H1 (cell line): Measurements from ENCODE around the gene CASP12. TPM values are rescaled to one million over a fixed set of nuclear protein-coding genes. Genes with fewer than 3 reads are reported as not detected.

Experiments used
- CBX8 ChIP-seq: fragments of 300-800, 300-1000 bp; sonication (generic); IDR thresholded peaks from 2 replicates; pipeline ENCODE4 v1.7.1; 2016; ENCODE audit warnings: low read depth, low read length, borderline replicate concordance
- CTCF ChIP-seq, 3 experiments: IDR thresholded peaks; 1 replicate in 2 of 3; 2 replicates in 1 of 3; pipeline versions ENCODE4 v1.5.1 to v1.6.1; 2011; ENCODE audit warnings: low read length in 3 of 3, mild to moderate bottlenecking in 3 of 3, inconsistent platforms in 2 of 3, low read depth in 1 of 3, moderate library complexity in 1 of 3; ENCODE audit not compliant: insufficient read depth in 1 of 3; ENCODE audit errors: control extremely low read depth in 1 of 3
- EGR1 ChIP-seq: IDR thresholded peaks from 2 replicates; pipeline ENCODE4 v1.6.1; 2011; ENCODE audit warnings: low read depth, low read length, borderline replicate concordance
- EP300 ChIP-seq, 2 experiments: IDR thresholded peaks; 1 replicate in 1 of 2; 2 replicates in 1 of 2; pipeline ENCODE4 v1.6.1; 2011 to 2012; ENCODE audit warnings: low read depth in 2 of 2, low read length in 2 of 2, mild to moderate bottlenecking in 2 of 2, borderline replicate concordance in 1 of 2, inconsistent platforms in 1 of 2, moderate library complexity in 1 of 2
- GTF2F1 ChIP-seq: IDR thresholded peaks from 2 replicates; pipeline ENCODE4 v1.6.1; 2012; ENCODE audit warnings: low read depth, low read length, improper control_type of control experiment, borderline replicate concordance
- HDAC6 ChIP-seq: IDR thresholded peaks from one replicate; pipeline ENCODE4 v1.7.1; 2012; ENCODE audit warnings: low read depth, mild to moderate bottlenecking, inconsistent platforms, low read length, moderate library complexity
- SP2 ChIP-seq: IDR thresholded peaks from 2 replicates; pipeline ENCODE4 v1.6.1; 2012; ENCODE audit warnings: mild to moderate bottlenecking, low read length, inconsistent platforms
- polyA plus RNA-seq, 7 experiments: library from polyadenylated mRNA; depleted of rRNA in 3 of 7; stranded (reverse) in 5 of 7; unstranded in 2 of 7; fragments of >200 nt in 5 of 7; fragments of 200-250 nt in 2 of 7; gene quantifications; 1 replicate in 5 of 7; 2 replicates in 1 of 7; 4 replicates in 1 of 7; pipeline versions ENCODE4 v1.2.1 to v1.2.3, GENCODE V29; 2011 to 2013; ENCODE audit warnings: missing spikeins in 2 of 7, mixed read lengths in 2 of 7
- small RNA-seq: library from polyadenylated mRNA; stranded (forward); fragments of <200 nt; extraction: miRNeasy Mini kit (QIAGEN cat#:217004); gene quantifications from one replicate; pipeline ENCODE3, GENCODE V24; 2013; ENCODE audit not compliant: insufficient read depth
- total RNA-seq: library from RNA; stranded (reverse); fragmentation: NEBNext Ultra II Directional; extraction: Animal tissue kit (Norgen Biotek cat#: 25700); gene quantifications from 2 replicates; pipeline ENCODE4 v1.2.1, GENCODE V29; 2021

Gene CASP12
- total and polyA plus RNA-seq, 2 of the 8 experiments (the other 6 are each of a cell fraction or from before 2014, with no cell fraction given) = not detected

GRCh38 chr11:104836691-104837090 lies 61.6 kb downstream of the CASP12 start (continued):
- TF ChIP-seq EP300 (IDR thresholded peaks at IDR 0.05; ENCODE audit: borderline replicate concordance in 1 of 2, low read depth in 2 of 2, low read length in 2 of 2) (no peak), SP2 (no peak), EGR1 (no peak), HDAC6 (no peak), CBX8 (no peak), GTF2F1 (no peak), CTCF (IDR thresholded peaks at IDR 0.05; ENCODE audit: control extremely low read depth in 1 of 3, insufficient read depth in 1 of 3, low read depth in 1 of 3, low read length in 3 of 3) (no peak)

Small RNAs within 50 kb of the gene (small RNA-seq; reads per million reads assigned to genes)
- not detected for gene AP002004.1

Other genes with a start within 250 kb of the CASP12 start
- not detected in 2 replicates for gene CASP4, start 70.1 kb upstream of the CASP12 start, total RNA-seq
- gene CASP4, start 70.1 kb upstream of the CASP12 start, polyA plus RNA-seq (2011; rRNA removed) = 0.05 and 0.09 TPM in 2 replicates
- not detected in 2 replicates for gene CASP5, start 124.7 kb upstream of the CASP12 start, total RNA-seq
- not detected in 2 replicates for gene CASP5, start 124.7 kb upstream of the CASP12 start, polyA plus RNA-seq (2011; rRNA removed)
- gene CASP1, start 136.7 kb upstream of the CASP12 start, total RNA-seq = not detected in 2 replicates
- gene CASP1, start 136.7 kb upstream of the CASP12 start, polyA plus RNA-seq (2011; rRNA removed) = not detected in 2 replicates
- gene CARD16, start 146.9 kb upstream of the CASP12 start, total RNA-seq = not detected in 2 replicates
- not detected in 2 replicates for gene CARD16, start 146.9 kb upstream of the CASP12 start, polyA plus RNA-seq (2011; rRNA removed)
- gene CARD18, start 241.3 kb upstream of the CASP12 start, total RNA-seq = not detected in 2 replicates
- gene CARD18, start 241.3 kb upstream of the CASP12 start, polyA plus RNA-seq (2011; rRNA removed) = not detected in 2 replicates